Pulmonary artery endothelial cell (primary cell): ENCODE results near the gene SRRM1. TPM values are rescaled to one million over a fixed set of nuclear protein-coding genes. Genes with fewer than 3 reads are reported as not detected.
"Not testable (repeated sequence)": the region's sequence is repeated elsewhere in the genome, so short reads cannot be mapped to it uniquely, and the experiment has no call there.

Source experiments
- DNase-seq: peaks from one replicate; pipeline ENCODE4 v3.0.0-alpha.2; 2011; ENCODE audit warnings: low read depth, low spot score
- total RNA-seq: library from RNA; depleted of rRNA; stranded (reverse); fragments of >200 nt; gene quantifications from 2 replicates; pipeline ENCODE4 v1.2.3, GENCODE V29; 2014

The SRRM1 gene
- total RNA-seq, 1 donor from 2014 or later: 24.5 TPM

GRCh38 chr1:24643363-24644099, 429 bp downstream of the SRRM1 start:
- DNase-seq: no peak

DNA sequence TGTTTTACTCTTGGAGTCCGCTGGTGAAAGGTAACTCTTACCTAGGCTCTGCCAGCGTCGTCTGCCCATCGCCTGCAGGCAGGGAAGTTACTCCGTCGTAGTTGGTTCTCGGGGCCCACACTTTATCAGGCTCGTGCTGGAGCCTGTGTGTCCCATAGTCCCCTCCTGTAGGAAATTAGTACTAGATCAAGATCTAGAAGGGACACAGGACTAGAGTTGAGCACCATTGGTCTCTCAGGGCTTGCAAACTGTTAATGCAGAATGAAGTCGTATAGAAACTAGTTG, 940 bp downstream of the SRRM1 start:
- DNase-seq: no peak

- DNase-seq: no peak
Measured at GRCh38 chr1:24648919-24649318, 5.8 kb downstream of the SRRM1 start.

GRCh38 chr1:24652382-24652781, 9.3 kb downstream of the SRRM1 start:
- DNase-seq: no peak

GRCh38 chr1:24654010-24654409, 10.9 kb downstream of the SRRM1 start:
- no peak for DNase-seq

- DNase-seq: no peak
Measured at GRCh38 chr1:24656046-24656445, 12.9 kb downstream of the SRRM1 start.

GRCh38 chr1:24657781-24658180, 14.7 kb downstream of the SRRM1 start:
- no peak for DNase-seq

DNA sequence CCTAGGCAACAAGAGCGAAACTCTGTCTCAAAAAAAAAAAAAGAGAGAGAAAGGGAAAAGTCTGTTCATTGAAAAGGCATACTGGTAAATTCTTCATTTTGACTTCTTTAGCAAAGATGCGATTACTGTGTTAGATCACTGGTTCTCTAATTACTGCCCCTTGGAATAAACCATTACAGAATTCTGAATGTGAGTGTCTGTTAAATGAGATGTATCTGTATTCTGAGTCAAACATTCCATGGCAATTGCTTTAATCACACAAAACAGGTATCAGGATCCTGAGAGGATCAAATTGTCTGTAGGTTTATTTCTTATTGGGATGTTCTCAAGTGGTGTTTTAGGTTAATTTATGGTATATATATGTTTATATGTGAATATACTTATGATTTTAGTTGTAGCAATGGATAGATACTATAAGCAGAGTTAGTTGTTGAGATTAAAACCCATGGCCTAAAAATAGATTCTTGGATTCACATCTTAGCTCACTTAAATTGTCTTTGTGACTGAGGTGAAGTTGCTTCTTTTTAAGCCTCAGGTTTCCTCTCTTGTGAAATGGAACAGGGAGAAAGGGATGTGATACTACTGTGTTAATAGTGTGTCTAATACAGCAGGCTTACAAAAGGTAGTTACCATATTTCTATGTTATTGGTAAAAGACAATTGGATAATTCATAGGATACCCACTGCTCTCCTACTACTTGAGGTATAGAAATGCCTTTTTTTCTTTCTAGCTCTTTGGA, 16.2 kb downstream of the SRRM1 start:
- DNase-seq: no peak

GRCh38 chr1:24659993-24660665, 17.0 kb downstream of the SRRM1 start:
- no peak for DNase-seq

GRCh38 chr1:24664507-24665033, 21.5 kb downstream of the SRRM1 start:
- no peak for DNase-seq

DNA sequence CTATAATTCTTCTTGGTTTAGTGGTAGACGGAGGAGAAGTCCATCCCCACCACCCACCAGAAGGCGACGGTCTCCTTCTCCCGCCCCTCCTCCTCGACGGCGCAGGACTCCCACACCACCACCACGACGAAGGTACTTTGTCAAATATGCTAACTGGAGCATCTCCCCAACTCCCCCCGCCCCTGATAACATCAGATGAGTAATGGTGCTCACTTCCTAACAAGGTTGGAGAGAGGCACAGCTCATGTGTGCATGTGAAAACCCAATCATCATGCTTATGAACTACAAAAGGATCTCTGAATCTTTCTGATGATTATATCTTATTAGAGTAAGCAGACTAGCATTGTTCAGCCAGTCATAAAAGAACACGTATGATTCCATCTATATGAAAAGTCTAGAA, 23.7 kb downstream of the SRRM1 start:
- no peak for DNase-seq

DNA sequence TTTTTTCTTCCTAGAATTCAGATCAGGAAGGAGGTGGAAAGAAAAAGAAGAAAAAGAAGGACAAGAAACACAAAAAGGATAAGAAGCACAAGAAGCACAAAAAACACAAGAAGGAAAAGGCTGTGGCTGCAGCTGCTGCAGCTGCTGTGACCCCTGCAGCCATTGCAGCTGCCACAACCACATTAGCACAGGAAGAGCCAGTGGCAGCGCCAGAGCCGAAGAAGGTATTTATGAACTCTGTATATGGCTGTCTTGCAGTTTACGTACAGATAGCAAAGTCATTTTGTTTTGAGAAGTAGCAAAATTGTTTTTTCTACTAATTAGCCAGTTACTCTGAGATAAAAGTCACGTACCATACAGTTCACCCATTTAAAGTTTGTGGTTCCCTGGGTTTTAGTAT, 28.3 kb downstream of the SRRM1 start:
- DNase-seq: not testable (repeated sequence)

- not testable (repeated sequence) for DNase-seq
Measured at GRCh38 chr1:24672686-24673085, 29.6 kb downstream of the SRRM1 start.

GRCh38 chr1:24673341-24673740, 30.2 kb downstream of the SRRM1 start:
- DNase-seq: no peak

DNA sequence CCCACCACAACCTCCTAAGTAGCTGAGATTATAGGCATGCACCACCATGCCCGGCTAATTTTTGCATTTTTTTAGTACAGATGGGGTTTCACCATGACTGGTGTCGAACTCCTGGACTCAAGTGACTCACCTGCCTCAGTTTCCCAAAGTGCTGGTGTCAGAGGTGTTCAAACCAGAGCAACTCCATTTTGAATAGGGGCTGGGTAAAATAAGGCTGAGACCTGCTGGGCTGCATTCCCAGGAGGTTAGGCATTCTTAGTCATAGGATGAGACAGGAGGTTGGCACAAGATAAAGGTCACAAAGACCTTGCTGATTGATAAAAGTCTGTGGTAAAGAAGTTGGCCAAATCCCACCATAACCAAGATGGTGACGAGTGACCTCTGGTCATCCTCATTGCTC, 35.3 kb downstream of the SRRM1 start:
- not testable (repeated sequence) for DNase-seq

GRCh38 chr1:24679725-24680124, 36.6 kb downstream of the SRRM1 start:
- no peak for DNase-seq

DNA sequence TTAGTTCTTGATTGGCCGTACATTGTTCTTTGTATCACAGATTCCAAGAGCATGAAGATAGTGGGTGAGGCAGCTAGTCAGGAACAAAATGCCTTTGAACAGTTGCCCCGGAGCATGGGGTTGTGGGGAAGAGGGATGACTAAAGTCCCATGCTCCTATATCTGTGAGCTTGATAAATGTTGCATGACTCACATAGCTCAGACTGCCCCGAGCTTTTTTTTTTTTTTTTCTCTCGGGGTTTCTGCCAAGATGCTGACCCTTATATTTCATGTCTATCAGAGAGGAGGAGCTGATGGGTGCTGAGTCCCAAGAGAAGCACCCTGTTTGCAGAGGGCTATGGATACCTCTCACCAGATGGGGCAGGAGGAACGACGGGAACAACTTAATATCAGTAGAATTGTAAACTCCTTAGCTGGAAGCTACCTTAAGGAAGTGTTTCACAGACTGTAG, 40.6 kb downstream of the SRRM1 start:
- DNase-seq: peak; percentile 84

GRCh38 chr1:24688033-24688432, 44.9 kb downstream of the SRRM1 start:
- DNase-seq: no peak

DNA sequence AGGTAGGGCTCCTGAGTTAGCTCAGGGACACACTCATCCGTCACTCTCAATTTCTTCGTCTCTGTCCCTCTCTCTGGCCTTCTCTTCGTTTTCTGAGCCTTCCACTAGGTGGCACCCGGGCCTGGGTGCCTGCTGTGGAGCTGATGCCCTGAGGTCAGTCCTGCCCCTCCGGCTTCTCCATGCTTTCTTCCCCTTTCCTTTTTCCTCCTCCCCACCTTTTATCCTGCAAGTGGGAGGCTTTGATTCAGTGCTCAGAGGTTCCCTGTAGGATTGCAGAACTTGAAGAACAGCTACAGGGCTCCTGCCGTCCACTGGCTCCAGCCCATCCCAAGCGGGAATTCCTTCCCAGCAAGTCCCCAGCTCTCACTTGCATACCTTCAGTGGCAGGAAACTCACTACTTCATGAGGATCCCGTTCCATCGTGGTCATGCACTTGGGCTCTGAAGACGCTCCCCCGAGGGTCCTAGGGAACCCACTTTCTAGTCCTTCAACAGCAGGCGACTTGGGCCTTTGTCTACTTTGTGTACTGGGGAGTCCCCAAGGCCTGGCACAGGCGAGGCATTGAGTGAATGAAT, 45.6 kb downstream of the SRRM1 start:
- peak; percentile 37 for DNase-seq

DNA sequence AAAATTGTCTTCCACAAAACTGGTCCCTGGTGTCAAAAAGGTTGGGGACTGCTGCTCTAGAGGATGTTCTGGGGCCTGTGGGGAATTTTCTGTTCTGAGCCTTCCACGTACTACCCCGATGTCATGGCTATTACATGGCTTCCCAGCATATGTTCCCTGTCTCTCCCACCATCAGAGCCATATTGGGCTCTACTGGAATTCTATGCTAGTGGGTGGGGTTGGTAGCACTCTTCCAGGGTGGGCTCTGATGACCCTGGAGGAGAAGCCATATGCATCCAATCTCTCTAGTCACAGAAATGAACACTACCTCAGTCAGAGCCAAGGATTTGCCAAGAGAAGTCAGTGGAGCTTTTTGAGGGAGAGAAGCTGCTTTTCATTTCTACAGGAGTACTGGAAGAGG, 47.9 kb downstream of the SRRM1 start:
- no peak for DNase-seq

DNA sequence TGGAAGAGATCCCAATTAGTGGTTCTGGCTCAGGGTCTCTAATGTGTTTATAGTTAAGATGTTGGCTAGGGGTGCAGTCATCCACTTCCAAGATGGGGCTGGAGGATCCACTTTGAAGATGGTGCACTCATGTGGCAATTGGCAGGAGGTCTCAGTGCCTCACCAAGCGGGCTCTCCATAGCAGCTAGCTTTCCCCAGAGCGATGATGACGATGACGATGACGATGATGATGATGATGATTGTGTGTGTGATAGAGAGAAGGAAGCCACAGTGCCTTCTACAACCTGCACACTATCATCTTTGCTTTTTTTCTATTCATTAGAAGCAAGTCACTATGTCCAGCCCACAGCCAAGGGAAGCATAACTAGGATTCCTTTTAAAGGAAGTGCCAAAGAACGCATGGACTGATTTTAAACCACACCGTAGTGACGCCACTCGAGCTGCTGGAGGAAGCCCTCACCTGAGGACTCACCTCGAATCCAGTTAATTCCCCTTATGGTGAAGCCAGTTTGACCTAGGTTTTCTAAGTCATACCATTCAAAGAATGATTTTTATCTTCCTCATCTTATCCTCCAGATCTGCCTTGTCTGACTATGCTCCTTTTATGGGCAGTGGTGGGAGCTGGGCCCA, 49.4 kb downstream of the SRRM1 start:
- no peak for DNase-seq
